Measurements from ENCODE around the gene RAB3GAP2.
"Not testable (repeated sequence)": the region's sequence is repeated elsewhere in the genome, so short reads cannot be mapped to it uniquely, and the experiment has no call there.

Gene RAB3GAP2

GRCh38 chr1:220274251-220274855 is 2.1 kb upstream of the RAB3GAP2 start:
- TF ChIP-seq GATA1 (IDR thresholded peaks at IDR 0.05; ENCODE audit: low read depth, low read length): no peak
- TF ChIP-seq POLR2A (IDR thresholded peaks at IDR 0.05; ENCODE audit: low read length): no peak
- no peak for DNase-seq

DNA sequence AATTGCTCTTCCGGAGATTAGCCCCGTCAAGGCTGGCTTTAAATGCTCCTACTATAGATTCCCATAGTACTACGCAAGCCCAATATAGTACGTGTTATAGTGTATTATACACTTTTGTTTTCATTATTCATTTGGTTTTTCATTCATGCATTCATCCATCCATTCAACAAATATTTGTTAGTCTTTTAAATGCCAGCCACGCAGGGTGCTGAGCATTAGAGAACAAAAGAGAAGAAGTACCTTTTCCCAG is 513 bp upstream of the RAB3GAP2 start:
- TF ChIP-seq POLR2A (IDR thresholded peaks at IDR 0.05; ENCODE audit: low read length) (no peak), GATA1 (IDR thresholded peaks at IDR 0.05; ENCODE audit: low read depth, low read length) (no peak)
- DNase-seq: no peak

DNA sequence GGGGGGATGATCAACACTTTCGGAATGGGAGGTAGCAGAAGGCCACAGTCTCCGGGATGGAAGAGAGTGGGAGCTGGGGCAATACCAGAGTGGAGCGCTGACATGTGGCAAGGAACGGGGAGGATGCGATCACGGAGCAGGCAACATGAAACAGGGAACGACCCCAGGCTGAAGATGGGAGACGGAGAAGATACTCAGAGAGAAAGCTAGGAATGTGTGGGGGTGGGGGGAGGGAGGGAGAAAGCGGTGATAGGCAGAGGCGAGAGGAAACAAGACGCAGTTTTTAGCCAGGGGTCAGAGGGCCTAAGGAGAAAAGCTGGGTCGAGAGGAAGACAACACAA is 577 bp downstream of the RAB3GAP2 start:
- no peak for TF ChIP-seq GATA1 (IDR thresholded peaks at IDR 0.05; ENCODE audit: low read depth, low read length)
- no peak for TF ChIP-seq POLR2A (IDR thresholded peaks at IDR 0.05; ENCODE audit: low read length)
- no peak for DNase-seq

DNA sequence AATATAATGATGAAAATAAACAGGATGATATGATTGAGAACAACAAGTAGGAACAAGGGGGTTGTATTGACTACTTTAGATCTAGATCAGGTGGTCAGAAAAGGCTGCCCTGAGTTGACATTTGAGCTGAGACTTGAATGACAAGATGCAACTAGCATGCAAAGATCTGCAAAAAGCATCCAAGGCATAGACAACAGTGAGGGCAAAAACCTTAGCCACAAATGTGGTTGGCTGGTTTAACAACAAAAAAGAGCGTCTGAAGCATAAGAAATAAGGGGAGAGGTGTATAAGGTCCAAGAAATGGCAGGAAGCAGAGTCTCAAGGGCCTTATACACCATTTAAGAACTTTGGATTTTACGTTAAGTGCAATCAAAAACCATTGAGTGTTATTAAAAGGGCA is 3.2 kb downstream of the RAB3GAP2 start:
- TF ChIP-seq GATA1 (IDR thresholded peaks at IDR 0.05; ENCODE audit: low read depth, low read length): no peak
- TF ChIP-seq POLR2A (IDR thresholded peaks at IDR 0.05; ENCODE audit: low read length): no peak
- no peak for DNase-seq

- DNase-seq: no peak
- TF ChIP-seq GATA1 (IDR thresholded peaks at IDR 0.05; ENCODE audit: low read depth, low read length): no peak
- no peak for TF ChIP-seq POLR2A (IDR thresholded peaks at IDR 0.05; ENCODE audit: low read length)
Measured at GRCh38 chr1:220267630-220268029, 4.6 kb downstream of the RAB3GAP2 start.

DNA sequence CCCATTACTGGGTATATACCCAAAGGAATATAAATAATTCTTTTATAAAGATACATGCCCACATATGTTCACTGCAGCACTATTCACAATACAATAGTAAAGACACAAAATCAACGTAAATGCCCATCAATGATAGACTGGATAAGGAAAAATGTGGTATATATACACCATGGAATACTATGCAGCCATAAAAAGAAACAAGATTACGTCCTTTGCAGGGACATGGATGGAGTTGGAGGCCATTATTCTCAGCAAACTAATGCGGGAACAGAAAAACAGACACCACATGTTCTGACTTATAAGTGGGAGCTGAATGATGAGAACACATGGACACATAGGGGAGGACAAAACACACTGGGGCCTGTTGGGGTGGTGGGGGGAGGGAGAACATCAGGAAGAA is 12.0 kb downstream of the RAB3GAP2 start:
- not testable (repeated sequence) for DNase-seq

GRCh38 chr1:220259756-220260155 is 12.5 kb downstream of the RAB3GAP2 start:
- not testable (repeated sequence) for DNase-seq

- DNase-seq: not testable (repeated sequence)
Measured at GRCh38 chr1:220256194-220256593, 16.1 kb downstream of the RAB3GAP2 start.

GRCh38 chr1:220255204-220255603 is 17.0 kb downstream of the RAB3GAP2 start:
- TF ChIP-seq POLR2A (IDR thresholded peaks at IDR 0.05; ENCODE audit: low read length) (no peak), GATA1 (IDR thresholded peaks at IDR 0.05; ENCODE audit: low read depth, low read length) (no peak)

GRCh38 chr1:220253290-220253689 is 19.0 kb downstream of the RAB3GAP2 start:
- DNase-seq: not testable (repeated sequence)

More at GRCh38 chr1:220255204-220255603, 17.0 kb downstream of the RAB3GAP2 start:
- DNase-seq: no peak

- no peak for TF ChIP-seq GATA1 (IDR thresholded peaks at IDR 0.05; ENCODE audit: low read depth, low read length)
- TF ChIP-seq POLR2A (IDR thresholded peaks at IDR 0.05; ENCODE audit: low read length): no peak
- DNase-seq: no peak
Measured at GRCh38 chr1:220251272-220251671, 21.0 kb downstream of the RAB3GAP2 start.

- DNase-seq: no peak
- TF ChIP-seq GATA1 (IDR thresholded peaks at IDR 0.05; ENCODE audit: low read depth, low read length) (no peak), POLR2A (IDR thresholded peaks at IDR 0.05; ENCODE audit: low read length) (no peak)
Measured at GRCh38 chr1:220250681-220251080, 21.6 kb downstream of the RAB3GAP2 start.

GRCh38 chr1:220249522-220249921 is 22.7 kb downstream of the RAB3GAP2 start:
- TF ChIP-seq GATA1 (IDR thresholded peaks at IDR 0.05; ENCODE audit: low read depth, low read length): no peak
- TF ChIP-seq POLR2A (IDR thresholded peaks at IDR 0.05; ENCODE audit: low read length): no peak
- peak in 1 of 2 experiments; percentile 14 for DNase-seq

- DNase-seq: not testable (repeated sequence)
Measured at GRCh38 chr1:220248715-220249265, 23.5 kb downstream of the RAB3GAP2 start.

DNA sequence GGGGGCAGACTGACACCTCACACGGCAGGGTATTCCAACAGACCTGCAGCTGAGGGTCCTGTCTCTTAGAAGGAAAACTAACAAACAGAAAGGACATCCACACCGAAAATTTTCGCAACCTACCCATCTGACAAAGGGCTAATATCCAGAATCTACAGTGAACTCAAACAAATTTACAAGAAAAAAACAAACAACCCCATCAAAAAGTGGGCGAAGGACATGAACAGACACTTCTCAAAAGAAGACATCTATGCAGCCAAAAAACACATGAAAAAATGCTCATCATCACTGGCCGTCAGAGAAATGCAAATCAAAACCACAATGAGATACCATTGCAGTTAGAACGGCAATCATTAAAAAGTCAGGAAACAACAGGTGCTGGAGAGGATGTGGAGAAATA is 26.4 kb downstream of the RAB3GAP2 start:
- not testable (repeated sequence) for DNase-seq

DNA sequence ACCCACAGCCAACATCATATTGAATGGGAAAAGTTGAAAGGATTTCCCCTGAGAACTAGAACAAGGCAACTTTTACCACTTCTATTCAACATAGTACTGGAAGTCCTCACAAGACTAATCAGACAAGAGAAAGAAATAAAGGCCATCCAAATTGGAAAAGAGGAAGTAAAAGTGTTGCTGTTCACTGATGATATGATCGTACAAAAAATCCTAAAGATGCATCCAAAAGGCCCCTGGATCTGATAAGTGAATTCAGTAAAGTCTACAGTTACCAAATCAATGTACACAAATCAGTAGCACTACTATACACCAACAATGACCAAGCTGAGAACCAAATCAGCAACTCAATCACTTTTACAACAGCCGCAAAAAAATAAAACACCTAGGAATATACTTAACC is 28.3 kb downstream of the RAB3GAP2 start:
- no peak for TF ChIP-seq POLR2A (IDR thresholded peaks at IDR 0.05; ENCODE audit: low read length)
- no peak for TF ChIP-seq GATA1 (IDR thresholded peaks at IDR 0.05; ENCODE audit: low read depth, low read length)
- DNase-seq: no peak

Measured in erythroblast (primary cell).